NCI-H345 treated with DMSO at 0.1 percent for 48 hours (cell line): ENCODE data around the gene SHF.

Experiments
- DNase-seq: peaks from one replicate; lab custom pipeline; 2025; ENCODE audit not compliant: unreplicated experiment; lab: John Stamatoyannopoulos, UW

The SHF gene

DNA sequence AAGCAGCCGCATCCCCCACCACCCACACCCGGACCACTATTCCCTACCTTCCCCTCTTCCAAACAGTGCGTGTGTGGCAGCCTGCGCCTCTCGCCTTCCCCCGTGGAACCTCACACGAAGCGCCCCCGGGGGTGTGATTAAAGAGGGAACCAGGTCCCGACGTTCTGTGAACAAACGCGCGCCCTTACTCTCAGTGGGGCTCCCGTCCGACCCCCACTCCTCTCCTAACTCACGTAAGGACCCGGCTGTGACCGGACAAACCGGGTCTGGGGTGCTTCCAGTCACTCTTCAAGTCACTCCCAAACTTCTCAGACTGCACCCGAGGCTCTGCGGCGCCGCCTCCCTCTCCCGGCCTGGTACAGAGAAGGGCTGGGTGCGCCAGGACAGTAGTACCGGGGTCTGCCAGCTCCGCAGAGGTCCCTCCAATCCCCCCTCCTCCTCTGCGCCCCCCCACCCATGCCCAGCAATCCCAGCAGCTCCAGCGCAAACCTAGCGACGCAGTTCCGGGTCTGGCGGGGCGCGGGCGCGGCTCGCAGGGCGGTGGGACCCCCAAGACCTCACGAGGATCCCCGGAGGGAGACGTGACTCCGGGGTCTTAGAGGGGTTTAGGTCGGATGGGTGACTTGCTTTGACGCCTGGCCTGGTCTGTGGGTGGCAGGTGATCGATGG lies 58.7 kb downstream of the SHF start:
- no peak for DNase-seq

GRCh38 chr15:45126535-45127158 lies 61.1 kb downstream of the SHF start:
- no peak for DNase-seq

- DNase-seq, result no peak
Observed at GRCh38 chr15:45123397-45123796, 64.4 kb downstream of the SHF start.

DNA sequence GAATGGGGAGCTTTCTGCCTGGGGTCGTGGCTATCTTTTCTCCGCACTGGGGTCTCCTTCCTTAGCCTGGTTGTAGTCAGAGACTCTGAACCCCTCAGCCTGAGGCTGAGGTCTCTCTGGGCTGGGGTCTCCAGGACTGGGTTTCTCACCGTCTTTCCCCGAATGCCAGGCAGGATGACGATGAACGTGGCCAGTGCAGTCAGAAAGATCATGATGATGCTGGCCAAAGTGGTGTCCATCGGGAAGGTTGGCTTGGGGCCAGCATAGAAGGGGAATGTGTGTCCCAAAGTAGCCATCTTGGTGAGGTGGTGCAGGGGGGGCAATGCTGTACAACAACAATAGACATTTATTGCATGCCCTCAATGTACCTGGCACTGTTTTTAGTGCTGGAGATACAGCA lies 65.0 kb downstream of the SHF start:
- no peak for DNase-seq

GRCh38 chr15:45121706-45122417 lies 65.9 kb downstream of the SHF start:
- no peak for DNase-seq

DNA sequence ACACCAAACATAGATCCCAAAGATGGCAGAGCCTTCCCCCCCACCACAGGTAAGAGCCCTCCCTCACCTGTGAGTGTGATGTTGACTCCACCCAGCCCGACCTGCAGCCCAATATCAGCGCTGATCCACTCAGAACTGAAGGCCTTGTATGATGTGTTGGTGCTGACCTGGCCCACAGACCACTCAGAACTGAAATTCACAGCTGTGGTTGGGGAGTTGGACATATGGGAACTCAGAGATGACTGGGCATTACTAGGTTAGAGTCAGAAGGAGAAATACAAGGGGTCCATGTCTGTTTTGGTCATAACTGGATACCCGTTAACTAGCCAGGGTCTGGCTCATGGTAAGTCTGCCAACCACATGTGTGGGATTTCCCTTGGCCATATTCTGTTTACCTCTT lies 66.7 kb downstream of the SHF start:
- no peak for DNase-seq

DNA sequence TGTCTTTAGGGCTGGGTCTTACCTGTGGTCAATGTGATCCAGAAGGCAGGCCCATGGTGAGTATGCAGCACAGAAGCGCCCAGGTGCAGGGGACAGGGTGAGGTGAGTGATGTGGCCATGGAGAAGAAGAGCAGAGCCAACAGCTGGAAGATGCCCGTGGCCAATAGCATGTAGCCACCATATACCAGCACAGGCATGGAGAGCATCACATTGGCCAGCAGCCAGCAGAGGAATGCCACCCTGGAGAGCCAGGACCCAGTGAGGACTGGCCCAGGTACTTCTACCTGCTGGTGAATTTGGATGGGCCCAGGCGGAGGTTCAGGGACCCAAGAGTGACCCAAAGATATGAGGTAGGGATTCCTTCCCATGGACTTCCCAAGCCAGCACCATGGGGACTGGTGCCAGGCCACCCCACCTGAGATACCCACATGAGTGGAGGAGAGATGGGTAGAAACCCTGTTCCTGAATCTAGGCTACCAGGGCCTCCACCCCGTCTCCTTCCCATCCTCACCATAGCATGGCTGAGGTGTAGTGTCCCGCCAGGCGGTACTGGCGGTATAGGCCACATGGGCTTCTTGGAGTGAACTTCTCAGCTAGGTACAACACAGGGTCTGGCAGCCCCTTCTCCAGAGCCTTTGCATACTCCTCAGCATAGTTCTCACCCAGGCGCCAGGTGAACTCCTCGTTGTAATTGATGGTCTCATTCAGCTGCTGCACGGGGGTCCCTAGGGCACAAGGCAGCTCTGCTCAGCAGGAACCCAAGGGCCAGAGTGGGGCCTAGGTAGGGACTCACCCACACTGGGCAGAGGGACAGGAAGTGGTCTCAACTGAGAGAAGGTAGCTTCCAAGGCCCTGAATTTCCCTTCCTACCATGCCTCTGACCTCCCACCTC lies 67.4 kb downstream of the SHF start:
- no peak for DNase-seq

- no peak for DNase-seq
Observed at GRCh38 chr15:45118996-45119395, 68.8 kb downstream of the SHF start.

DNA sequence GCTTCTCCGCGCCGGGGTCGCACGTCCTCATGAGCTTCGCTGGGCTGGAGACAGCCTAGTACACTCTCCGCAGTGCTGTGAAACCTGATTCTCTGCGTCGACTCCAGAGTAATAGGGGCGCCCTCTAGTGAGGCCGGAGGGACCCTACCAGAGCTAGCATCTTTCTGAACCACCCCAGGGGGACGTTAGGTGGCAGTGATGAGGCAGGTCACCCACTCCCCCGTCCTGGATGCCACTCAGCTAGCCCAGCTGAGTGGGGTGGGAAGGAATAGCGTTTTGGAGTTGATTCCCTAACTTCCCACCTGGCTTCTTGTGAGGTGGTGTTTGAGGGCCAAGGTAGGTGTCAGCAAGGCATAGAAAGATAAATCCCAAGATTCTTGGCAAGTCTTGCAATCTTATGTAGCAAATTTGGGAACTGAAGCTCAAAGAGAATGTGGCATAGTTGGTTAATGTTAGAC lies 69.6 kb downstream of the SHF start:
- peak; percentile 74 for DNase-seq

GRCh38 chr15:45117308-45118130 lies 70.2 kb downstream of the SHF start:
- no peak for DNase-seq
